T-helper 1 cell treated with Interleukin-12 subunit alpha and Interleukin-12 subunit beta and Interleukin-4 antibody, amounts not matched to agents 30 ng/mL and 1 ng/mL, for 36 hours (primary cell): Measurements from ENCODE around the gene CABLES1. TPM values are rescaled to one million over a fixed set of nuclear protein-coding genes. Genes with fewer than 3 reads are reported as not detected.

Experiments used
- intact Hi-C: fragments of 100-400 bp; cut with micrococcal nuclease; formaldehyde crosslinking; loops from one replicate; pipeline ENCODE4 v1.15.1; 2024
- total RNA-seq: library from RNA; stranded (reverse); gene quantifications from 2 replicates; pipeline ENCODE4 v1.2.3, GENCODE V29; 2022

CABLES1 gene
- total RNA-seq, 1 donor from 2014 or later = 0.71 TPM

GRCh38 chr18:23259701-23260681, 124.7 kb downstream of the CABLES1 start:
- intact Hi-C loops = loop anchor here (2.0 kb wide), 1 partner anchor 29 kb away; no protein-coding TSS in a partner anchor

- intact Hi-C loops = no loop called here
Measured at GRCh38 chr18:23260926-23261590, 125.8 kb downstream of the CABLES1 start.

- intact Hi-C loops = no loop called here
Measured at GRCh38 chr18:23263551-23264235, 128.4 kb downstream of the CABLES1 start.

- intact Hi-C loops = no loop called here
Measured at GRCh38 chr18:23265682-23266399, 130.6 kb downstream of the CABLES1 start.

GRCh38 chr18:23266717-23267446, 131.6 kb downstream of the CABLES1 start:
- intact Hi-C loops = no loop called here

GRCh38 chr18:23267447-23267776, 132.1 kb downstream of the CABLES1 start:
- intact Hi-C loops = no loop called here

GRCh38 chr18:23268641-23269040, 133.4 kb downstream of the CABLES1 start:
- intact Hi-C loops = loop anchor here (2.0 kb wide), 1 partner anchor 38 kb away; no protein-coding TSS in a partner anchor

GRCh38 chr18:23269068-23269467, 133.8 kb downstream of the CABLES1 start:
- intact Hi-C loops = loop anchor here (2.0 kb wide), 1 partner anchor 38 kb away; no protein-coding TSS in a partner anchor

GRCh38 chr18:23269928-23270327, 134.6 kb downstream of the CABLES1 start:
- intact Hi-C loops = loop anchor here (2.0 kb wide), 1 partner anchor 39 kb away; no protein-coding TSS in a partner anchor

GRCh38 chr18:23270986-23271680, 135.8 kb downstream of the CABLES1 start:
- intact Hi-C loops = no loop called here

GRCh38 chr18:23272498-23273232, 137.4 kb downstream of the CABLES1 start:
- intact Hi-C loops = no loop called here

GRCh38 chr18:23273443-23273966, 138.2 kb downstream of the CABLES1 start:
- intact Hi-C loops = no loop called here

GRCh38 chr18:23274638-23275482, 139.6 kb downstream of the CABLES1 start:
- intact Hi-C loops = no loop called here

- intact Hi-C loops = no loop called here
Measured at GRCh38 chr18:23276451-23276850, 141.2 kb downstream of the CABLES1 start.

GRCh38 chr18:23277399-23277798, 142.1 kb downstream of the CABLES1 start:
- intact Hi-C loops = no loop called here

GRCh38 chr18:23279931-23280330, 144.6 kb downstream of the CABLES1 start:
- intact Hi-C loops = no loop called here

GRCh38 chr18:23280844-23281243, 145.6 kb downstream of the CABLES1 start:
- intact Hi-C loops = no loop called here
